ENCODE data around the gene TMEM187.

GRCh38 chrX:154006947-154007346 is 34.4 kb downstream of the TMEM187 start:
- TF ChIP-seq EZH2 (IDR thresholded peaks at IDR 0.05) (no peak), POLR2AphosphoS5 (IDR thresholded peaks at IDR 0.05; ENCODE audit: borderline replicate concordance, low read depth, low read length) (no peak)

All from SK-N-MC (cell line).